Fibroblast of peridontal ligament (primary cell): ENCODE results near the gene AIFM3.
"Not testable (repeated sequence)": the region's sequence is repeated elsewhere in the genome, so short reads cannot be mapped to it uniquely, and the experiment has no call there.

ENCODE experiments used
- DNase-seq: peaks from one replicate; pipeline ENCODE4 v3.0.0-alpha.2; 2010; ENCODE audit errors: extremely low read depth

Gene AIFM3

GRCh38 chr22:20942203-20942902 lies 24.7 kb upstream of the AIFM3 start:
- not testable (repeated sequence) for DNase-seq

- DNase-seq: no peak
Observed at GRCh38 chr22:20943104-20943933, 23.7 kb upstream of the AIFM3 start.

GRCh38 chr22:20944042-20944441 lies 23.0 kb upstream of the AIFM3 start:
- DNase-seq: no peak

- DNase-seq: no peak
Observed at GRCh38 chr22:20945578-20945934, 21.5 kb upstream of the AIFM3 start.

- no peak for DNase-seq
Observed at GRCh38 chr22:20946080-20946986, 20.7 kb upstream of the AIFM3 start.

- no peak for DNase-seq
Observed at GRCh38 chr22:20946991-20947390, 20.1 kb upstream of the AIFM3 start.

GRCh38 chr22:20948450-20948849 lies 18.6 kb upstream of the AIFM3 start:
- DNase-seq: no peak

GRCh38 chr22:20948989-20949388 lies 18.1 kb upstream of the AIFM3 start:
- no peak for DNase-seq

- no peak for DNase-seq
Observed at GRCh38 chr22:20949698-20950183, 17.3 kb upstream of the AIFM3 start.

- no peak for DNase-seq
Observed at GRCh38 chr22:20951151-20951931, 15.7 kb upstream of the AIFM3 start.

- no peak for DNase-seq
Observed at GRCh38 chr22:20951932-20952380, 15.1 kb upstream of the AIFM3 start.

GRCh38 chr22:20952544-20953341 lies 14.3 kb upstream of the AIFM3 start:
- no peak for DNase-seq

GRCh38 chr22:20953342-20953608 lies 13.8 kb upstream of the AIFM3 start:
- no peak for DNase-seq

- peak; percentile 62 for DNase-seq
Observed at GRCh38 chr22:20953668-20954500, 13.2 kb upstream of the AIFM3 start.

- no peak for DNase-seq
Observed at GRCh38 chr22:20955548-20955947, 11.5 kb upstream of the AIFM3 start.

- peak; percentile 10 for DNase-seq
Observed at GRCh38 chr22:20956258-20957101, 10.6 kb upstream of the AIFM3 start.

- DNase-seq: no peak
Observed at GRCh38 chr22:20957102-20957682, 9.9 kb upstream of the AIFM3 start.

- no peak for DNase-seq
Observed at GRCh38 chr22:20957683-20958431, 9.2 kb upstream of the AIFM3 start.
